Upper lobe of left lung (tissue), 6 donors: Measurements from ENCODE around the gene B3GAT1. TPM values are rescaled to one million over a fixed set of nuclear protein-coding genes. Genes with fewer than 3 reads are reported as not detected.
A peak's percentile ranks its signal among the peaks of the same experiment; 100 is the strongest.

Experiments
- ATAC-seq, 2 donors: fragments of 200-7000 bp; cut with Tn5 transposase; one replicate each; pipeline ENCODE4 v1.9.1; 2022; ENCODE audit warnings: mild to moderate bottlenecking in 2 of 2, moderate library complexity in 2 of 2; ENCODE audit not compliant: low FRiP score in 2 of 2
- DNase-seq, 2 donors: peaks; one replicate each; pipeline ENCODE4 v3.0.0-alpha.2; 2019 to 2020
- H3K27ac ChIP-seq, 4 donors: fragments of 200-600 bp; sonication (generic); one replicate each; pipeline ENCODE4 v1.5.1; 2016 to 2019
- H3K27me3 ChIP-seq, 4 donors: fragments of 200-600 bp; sonication (generic); one replicate each; pipeline ENCODE4 v1.5.1; 2017 to 2019
- H3K36me3 ChIP-seq, 4 donors: fragments of 200-600 bp; sonication (generic); one replicate each; pipeline ENCODE4 v1.5.1; 2016 to 2019
- H3K4me1 ChIP-seq, 4 donors: fragments of 200-600 bp; sonication (generic); one replicate each; pipeline ENCODE4 v1.5.1; 2018 to 2019
- H3K4me3 ChIP-seq, 4 donors: fragments of 200-600 bp; sonication (generic); one replicate each; pipeline ENCODE4 v1.5.1; 2017 to 2019; ENCODE audit warnings: mild to moderate bottlenecking in 2 of 4, moderate library complexity in 1 of 4
- H3K9me3 ChIP-seq, 4 donors: fragments of 200-600 bp; sonication (generic); one replicate each; pipeline ENCODE4 v1.5.1; 2018 to 2019
- CTCF ChIP-seq, 6 experiments: fragments of 450-650 bp in 4 of 6; fragments of 200-600 bp in 2 of 6; sonication (generic) in 2 of 6; IDR thresholded peaks; one replicate each; pipeline ENCODE4 v1.5.1; 2016 to 2019; ENCODE audit warnings: antibody characterized with exemption in 6 of 6
- EP300 ChIP-seq, 4 donors: sonication (generic); formaldehyde crosslinking; IDR thresholded peaks; one replicate each; pipeline ENCODE4 v1.5.1; 2017; ENCODE audit warnings: antibody characterized with exemption in 4 of 4, control low read depth in 2 of 4
- POLR2A ChIP-seq, 4 donors: fragments of 450-650 bp; IDR thresholded peaks; one replicate each; pipeline ENCODE4 v1.5.1; 2016 to 2017; ENCODE audit warnings: antibody characterized with exemption in 4 of 4, mild to moderate bottlenecking in 2 of 4
- POLR2AphosphoS5 ChIP-seq, 2 donors: sonication (generic); formaldehyde crosslinking; IDR thresholded peaks; one replicate each; pipeline ENCODE4 v1.5.1; 2017; ENCODE audit warnings: antibody characterized with exemption in 2 of 2
- WGBS, 2 donors: methylation state at CpG; one replicate each; pipeline ENCODE4 v1.1.5; 2017 to 2018; 5-methylcytosine and 5-hydroxymethylcytosine counted together
- total RNA-seq, 6 donors: library from RNA; depleted of rRNA in 4 of 6; stranded (reverse); fragments of >200 nt in 4 of 6; gene quantifications; one replicate each; pipeline versions ENCODE4 v1.1.0 to v1.2.1, GENCODE V29; 2016 to 2021
- donor health status: DM: no; HTN: no; CAD: no; lungs with moderate emphysema.
- donor health status: DM: no; HTN: yes; CAD: no; lungs with severe emphysema.

Gene B3GAT1
- total RNA-seq, 6 donors from 2014 or later, result under 0.01 to 2.7 (median 1.2) TPM

- Histone ChIP-seq H3K4me1 (no peaks in the 10 kb centered on the region), H3K27me3 (no peaks in the 10 kb centered on the region), H3K36me3 (no peaks in the 10 kb centered on the region), H3K27ac (no peak overlapping the region), H3K4me3 (no peak overlapping the region), H3K9me3 (no peaks in the 10 kb centered on the region)
- ATAC-seq (no peak), DNase-seq (no peak)
- no peak for TF ChIP-seq CTCF (IDR thresholded peaks at IDR 0.05)
- no peak for TF ChIP-seq EP300 (IDR thresholded peaks at IDR 0.05)
- no peak for TF ChIP-seq POLR2AphosphoS5 (IDR thresholded peaks at IDR 0.05)
- TF ChIP-seq POLR2A (IDR thresholded peaks at IDR 0.05), result no peak
- WGBS, 2 donors, result 85 to 86% methylated on average over 14 of the region's 14 CpGs
Measured at GRCh38 chr11:134377876-134378275, 34.2 kb downstream of the B3GAT1 start.

- WGBS, 2 donors, result 59 to 67% methylated on average over 5 to 14 of the region's 18 CpGs
- no peak overlapping the region for H3K27ac ChIP-seq
- H3K27me3 ChIP-seq, result no peaks in the 10 kb centered on the region
- H3K36me3 ChIP-seq, result no peaks in the 10 kb centered on the region
- H3K4me1 ChIP-seq, result no peaks in the 10 kb centered on the region
- TF ChIP-seq POLR2AphosphoS5 (IDR thresholded peaks at IDR 0.05) (no peak), EP300 (IDR thresholded peaks at IDR 0.05) (no peak), POLR2A (IDR thresholded peaks at IDR 0.05) (no peak), CTCF (IDR thresholded peaks at IDR 0.05) (no peak)
- no peak overlapping the region for H3K4me3 ChIP-seq
- ATAC-seq, result no peak
- DNase-seq, result no peak
- no peaks in the 10 kb centered on the region for H3K9me3 ChIP-seq
Measured at GRCh38 chr11:134376150-134376921, 35.7 kb downstream of the B3GAT1 start.

DNA sequence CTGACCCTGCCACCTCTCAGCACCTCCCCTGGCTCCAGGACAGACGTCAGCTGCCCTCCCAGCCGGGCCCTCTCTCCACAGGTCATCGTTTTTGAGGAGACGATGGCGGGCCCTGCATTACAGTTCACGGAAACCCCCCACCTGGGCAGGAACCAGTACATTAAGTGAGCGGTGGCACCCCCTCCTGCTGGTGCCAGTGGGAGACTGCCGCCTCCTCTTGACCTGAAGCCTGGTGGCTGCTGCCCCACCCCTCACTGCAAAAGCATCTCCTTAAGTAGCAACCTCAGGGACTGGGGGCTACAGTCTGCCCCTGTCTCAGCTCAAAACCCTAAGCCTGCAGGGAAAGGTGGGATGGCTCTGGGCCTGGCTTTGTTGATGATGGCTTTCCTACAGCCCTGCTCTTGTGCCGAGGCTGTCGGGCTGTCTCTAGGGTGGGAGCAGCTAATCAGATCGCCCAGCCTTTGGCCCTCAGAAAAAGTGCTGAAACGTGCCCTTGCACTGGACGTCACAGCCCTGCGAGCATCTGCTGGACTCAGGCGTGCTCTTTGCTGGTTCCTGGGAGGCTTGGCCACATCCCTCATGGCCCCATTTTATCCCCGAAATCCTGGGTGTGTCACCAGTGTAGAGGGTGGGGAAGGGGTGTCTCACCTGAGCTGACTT, 37.0 kb downstream of the B3GAT1 start:
- Histone ChIP-seq H3K27me3 (no peaks in the 10 kb centered on the region), H3K9me3 (no peaks in the 10 kb centered on the region), H3K27ac (no peak overlapping the region), H3K4me3 (no peak overlapping the region), H3K36me3 (no peaks in the 10 kb centered on the region), H3K4me1 (no peaks in the 10 kb centered on the region)
- DNase-seq (no peak), ATAC-seq (no peak)
- TF ChIP-seq EP300 (IDR thresholded peaks at IDR 0.05), result no peak
- WGBS, 2 donors, result 85 to 86% methylated on average over 12 to 16 of the region's 16 CpGs

DNA sequence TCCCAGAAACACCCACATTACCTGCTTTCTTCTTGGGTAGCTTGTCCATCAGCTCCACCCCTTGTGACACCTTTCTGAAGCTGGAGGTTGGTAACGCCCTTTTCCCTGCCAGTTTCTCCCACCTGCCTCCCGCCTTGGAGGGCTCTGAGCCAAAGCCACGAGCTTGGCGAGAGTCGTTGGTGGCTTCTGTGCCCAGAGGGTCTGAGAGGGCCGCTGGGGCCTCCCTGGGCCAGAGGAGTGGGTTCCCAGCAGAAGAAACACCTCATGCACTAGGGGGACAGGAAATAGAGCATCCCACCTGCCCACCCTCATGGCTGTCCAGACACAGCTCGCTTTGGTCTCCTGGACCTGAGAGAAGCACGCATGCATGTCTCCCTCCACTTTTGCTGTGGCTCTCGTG, 37.9 kb downstream of the B3GAT1 start:
- TF ChIP-seq POLR2A (IDR thresholded peaks at IDR 0.05) (no peak), CTCF (IDR thresholded peaks at IDR 0.05) (no peak), POLR2AphosphoS5 (IDR thresholded peaks at IDR 0.05) (no peak), EP300 (IDR thresholded peaks at IDR 0.05) (no peak)
- Histone ChIP-seq H3K36me3 (no peaks in the 10 kb centered on the region), H3K27ac (no peak overlapping the region), H3K27me3 (no peaks in the 10 kb centered on the region), H3K4me3 (no peak overlapping the region), H3K9me3 (no peaks in the 10 kb centered on the region), H3K4me1 (no peaks in the 10 kb centered on the region)
- ATAC-seq, result no peak
- no peak for DNase-seq
- 76 to 88% methylated on average over 9 of the region's 9 CpGs for WGBS, 2 donors

DNA sequence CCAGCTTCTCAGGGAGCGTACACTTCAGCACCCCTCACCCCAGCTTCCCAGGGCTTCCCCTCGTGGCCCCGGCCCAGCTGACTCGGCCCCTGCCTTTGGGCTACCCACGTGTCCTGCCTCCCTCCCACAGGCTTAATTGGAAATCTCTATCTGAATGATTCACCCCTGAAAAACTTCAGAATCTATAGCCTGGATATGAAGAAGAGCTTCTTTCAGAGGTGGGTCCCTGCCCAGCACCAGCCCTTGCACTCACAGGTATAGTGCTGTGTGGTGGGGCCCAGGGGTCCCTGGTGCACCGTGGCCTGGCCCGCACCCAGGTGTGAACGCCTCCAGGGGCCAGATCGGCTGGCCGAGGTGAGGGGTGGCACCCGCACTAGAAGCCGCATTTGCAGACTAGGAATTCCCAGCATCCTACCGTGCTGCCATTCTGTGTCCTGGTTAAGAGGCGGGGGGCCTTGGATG, 38.4 kb downstream of the B3GAT1 start:
- H3K36me3 ChIP-seq, result no peaks in the 10 kb centered on the region
- H3K27me3 ChIP-seq, result no peaks in the 10 kb centered on the region
- H3K9me3 ChIP-seq, result no peaks in the 10 kb centered on the region
- H3K27ac ChIP-seq, result no peak overlapping the region
- H3K4me3 ChIP-seq, result no peak overlapping the region
- ATAC-seq (no peak), DNase-seq (peak in 1 of 2 donors; percentile 69)
- WGBS, 2 donors, result 90 to 92% methylated on average over 12 to 14 of the region's 14 CpGs
- H3K4me1 ChIP-seq, result no peaks in the 10 kb centered on the region
- TF ChIP-seq POLR2A (IDR thresholded peaks at IDR 0.05) (no peak), CTCF (IDR thresholded peaks at IDR 0.05) (no peak), POLR2AphosphoS5 (IDR thresholded peaks at IDR 0.05) (no peak), EP300 (IDR thresholded peaks at IDR 0.05) (no peak)
